ENCODE measurements around the gene TUBB4A. TPM values are rescaled to one million over a fixed set of nuclear protein-coding genes. Genes with fewer than 3 reads are reported as not detected.
A peak's percentile ranks its signal among the peaks of the same experiment; 100 is the strongest.

Gene TUBB4A
- polyA plus RNA-seq, 1 donor, result 7.3 TPM

GRCh38 chr19:6467384-6467783 lies 34.7 kb downstream of the TUBB4A start:
- H3K36me3 ChIP-seq (ENCODE audit: control insufficient read depth, insufficient read depth, low read length), result peaks cover 18% of the 10 kb centered on the region
- H3K27me3 ChIP-seq (ENCODE audit: control insufficient read depth, insufficient read depth, low read length), result peaks cover 11% of the 10 kb centered on the region
- no CpG with 5 or more reads among the region's 8 CpGs for WGBS (ENCODE audit: insufficient coverage, low lambda C conversion rate)
- H3K4me1 ChIP-seq (ENCODE audit: control insufficient read depth, insufficient read depth, low read length), result peaks cover 8% of the 10 kb centered on the region
- H3K4me3 ChIP-seq (ENCODE audit: low read length), result no peak overlapping the region
- no peak for DNase-seq
- no peak overlapping the region for H3K27ac ChIP-seq (ENCODE audit: low read length)
- H3K9me3 ChIP-seq (ENCODE audit: control insufficient read depth, low read depth, low read length), result no peaks in the 10 kb centered on the region

GRCh38 chr19:6466526-6467248 lies 35.4 kb downstream of the TUBB4A start:
- no CpG with 5 or more reads among the region's 21 CpGs for WGBS (ENCODE audit: insufficient coverage, low lambda C conversion rate)
- no peak for DNase-seq
- Histone ChIP-seq H3K4me3 (ENCODE audit: low read length) (no peak overlapping the region), H3K27ac (ENCODE audit: low read length) (no peak overlapping the region), H3K4me1 (ENCODE audit: control insufficient read depth, insufficient read depth, low read length) (peaks cover 8% of the 10 kb centered on the region), H3K9me3 (ENCODE audit: control insufficient read depth, low read depth, low read length) (no peaks in the 10 kb centered on the region), H3K27me3 (ENCODE audit: control insufficient read depth, insufficient read depth, low read length) (peaks cover 11% of the 10 kb centered on the region), H3K36me3 (ENCODE audit: control insufficient read depth, insufficient read depth, low read length) (peaks cover 18% of the 10 kb centered on the region)

DNA sequence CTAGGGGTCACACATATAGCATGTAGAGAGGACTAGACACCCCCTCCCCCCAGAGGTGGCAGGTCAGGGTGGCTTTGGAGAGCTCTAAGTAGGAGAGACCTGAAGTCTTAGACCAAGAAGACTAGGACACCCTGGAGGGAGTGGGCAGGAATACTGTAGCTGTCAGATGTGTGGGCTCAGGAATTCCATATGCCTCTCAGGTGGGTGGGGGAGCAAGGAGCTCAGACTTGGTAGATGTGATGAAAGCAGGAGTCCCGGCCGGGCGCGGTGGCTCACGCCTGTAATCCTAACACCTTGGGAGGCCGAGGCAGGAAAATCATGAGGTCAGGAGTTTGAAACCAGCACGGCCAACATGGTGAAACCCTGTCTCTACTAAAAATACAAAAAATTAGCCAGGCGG lies 36.4 kb downstream of the TUBB4A start:
- Histone ChIP-seq H3K4me3 (ENCODE audit: low read length) (no peak overlapping the region), H3K36me3 (ENCODE audit: control insufficient read depth, insufficient read depth, low read length) (peaks cover 18% of the 10 kb centered on the region), H3K27ac (ENCODE audit: low read length) (no peak overlapping the region), H3K4me1 (ENCODE audit: control insufficient read depth, insufficient read depth, low read length) (peaks cover 8% of the 10 kb centered on the region), H3K9me3 (ENCODE audit: control insufficient read depth, low read depth, low read length) (no peaks in the 10 kb centered on the region), H3K27me3 (ENCODE audit: control insufficient read depth, insufficient read depth, low read length) (peaks cover 11% of the 10 kb centered on the region)
- no peak for DNase-seq
- 100% methylated on average over 1 of the region's 8 CpGs for WGBS (ENCODE audit: insufficient coverage, low lambda C conversion rate)

- WGBS (ENCODE audit: insufficient coverage, low lambda C conversion rate), result no CpG with 5 or more reads among the region's 9 CpGs
- Histone ChIP-seq H3K36me3 (ENCODE audit: control insufficient read depth, insufficient read depth, low read length) (peaks cover 18% of the 10 kb centered on the region), H3K4me3 (ENCODE audit: low read length) (peak overlapping the region; percentile 80), H3K27ac (ENCODE audit: low read length) (peak overlapping the region; percentile 84), H3K9me3 (ENCODE audit: control insufficient read depth, low read depth, low read length) (no peaks in the 10 kb centered on the region), H3K27me3 (ENCODE audit: control insufficient read depth, insufficient read depth, low read length) (peaks cover 11% of the 10 kb centered on the region), H3K4me1 (ENCODE audit: control insufficient read depth, insufficient read depth, low read length) (peaks cover 8% of the 10 kb centered on the region)
- DNase-seq, result peak in 1 of 2 donors; percentile 25
These were observed 37.1 kb downstream of the TUBB4A start for GRCh38 chr19:6465006-6465405.

DNA sequence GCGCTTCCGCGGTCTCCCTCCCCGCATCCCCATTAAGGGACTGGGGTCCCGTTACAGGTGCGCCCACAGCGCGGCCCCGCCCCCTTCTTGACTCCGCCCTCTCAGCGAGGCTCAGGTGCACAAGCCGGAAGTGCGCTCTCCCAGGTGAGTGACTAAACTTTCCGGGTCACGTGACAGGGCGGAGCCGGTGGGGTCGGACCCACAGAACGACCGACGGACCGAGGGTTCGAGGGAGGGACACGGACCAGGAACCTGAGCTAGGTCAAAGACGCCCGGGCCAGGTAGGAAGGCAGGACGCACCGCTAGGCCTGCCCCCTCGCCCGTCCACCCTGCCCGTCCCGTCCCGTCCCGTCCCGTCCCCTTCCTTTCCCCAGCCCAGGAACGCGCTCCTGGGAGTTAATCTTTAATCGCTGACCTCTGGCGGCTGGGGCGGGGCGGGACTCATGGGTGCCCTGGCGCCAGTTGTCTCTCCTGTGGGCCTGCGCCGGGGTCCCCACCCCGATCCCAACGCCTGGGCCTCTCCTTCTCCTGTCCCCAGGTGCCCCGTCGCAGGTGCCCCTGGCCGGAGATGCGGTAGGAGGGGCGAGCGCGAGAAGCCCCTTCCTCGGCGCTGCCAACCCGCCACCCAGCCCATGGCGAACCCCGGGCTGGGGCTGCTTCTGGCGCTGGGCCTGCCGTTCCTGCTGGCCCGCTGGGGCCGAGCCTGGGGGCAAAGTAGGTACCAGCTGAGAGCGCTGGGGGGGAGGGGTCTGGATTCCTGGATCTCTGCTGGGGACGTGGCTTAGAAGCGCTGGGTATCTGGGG lies 37.8 kb downstream of the TUBB4A start, which contains the start of gene CRB3:
Gene CRB3, plus strand, starts transcription at position 202 of the 804 bp plus-strand sequence. Its CDS starts 431 bp downstream, at position 633.
- peaks cover 11% of the 10 kb centered on the region for H3K27me3 ChIP-seq (ENCODE audit: control insufficient read depth, insufficient read depth, low read length)
- peaks cover 18% of the 10 kb centered on the region for H3K36me3 ChIP-seq (ENCODE audit: control insufficient read depth, insufficient read depth, low read length)
- peaks cover 8% of the 10 kb centered on the region for H3K4me1 ChIP-seq (ENCODE audit: control insufficient read depth, insufficient read depth, low read length)
- no CpG with 5 or more reads among the region's 65 CpGs for WGBS (ENCODE audit: insufficient coverage, low lambda C conversion rate)
- DNase-seq, result peak; percentile 94 to 97
- peak within 1 kb of the TSS; percentile 80 for H3K4me3 ChIP-seq (ENCODE audit: low read length)
- no peaks in the 10 kb centered on the region for H3K9me3 ChIP-seq (ENCODE audit: control insufficient read depth, low read depth, low read length)
- peak within 1 kb of the TSS; percentile 84 for H3K27ac ChIP-seq (ENCODE audit: low read length)

- H3K27ac ChIP-seq (ENCODE audit: low read length), result peak overlapping the region; percentile 99
- H3K36me3 ChIP-seq (ENCODE audit: control insufficient read depth, insufficient read depth, low read length), result peaks cover 9% of the 10 kb centered on the region
- H3K4me3 ChIP-seq (ENCODE audit: low read length), result peak overlapping the region; percentile 73
- peak; percentile 97 to 99 for DNase-seq
- H3K9me3 ChIP-seq (ENCODE audit: control insufficient read depth, low read depth, low read length), result no peaks in the 10 kb centered on the region
- H3K4me1 ChIP-seq (ENCODE audit: control insufficient read depth, insufficient read depth, low read length), result peaks cover 9% of the 10 kb centered on the region
- no CpG with 5 or more reads among the region's 57 CpGs for WGBS (ENCODE audit: insufficient coverage, low lambda C conversion rate)
- peaks cover 11% of the 10 kb centered on the region for H3K27me3 ChIP-seq (ENCODE audit: control insufficient read depth, insufficient read depth, low read length)
These were observed 41.8 kb downstream of the TUBB4A start for GRCh38 chr19:6460099-6460884.

DNA sequence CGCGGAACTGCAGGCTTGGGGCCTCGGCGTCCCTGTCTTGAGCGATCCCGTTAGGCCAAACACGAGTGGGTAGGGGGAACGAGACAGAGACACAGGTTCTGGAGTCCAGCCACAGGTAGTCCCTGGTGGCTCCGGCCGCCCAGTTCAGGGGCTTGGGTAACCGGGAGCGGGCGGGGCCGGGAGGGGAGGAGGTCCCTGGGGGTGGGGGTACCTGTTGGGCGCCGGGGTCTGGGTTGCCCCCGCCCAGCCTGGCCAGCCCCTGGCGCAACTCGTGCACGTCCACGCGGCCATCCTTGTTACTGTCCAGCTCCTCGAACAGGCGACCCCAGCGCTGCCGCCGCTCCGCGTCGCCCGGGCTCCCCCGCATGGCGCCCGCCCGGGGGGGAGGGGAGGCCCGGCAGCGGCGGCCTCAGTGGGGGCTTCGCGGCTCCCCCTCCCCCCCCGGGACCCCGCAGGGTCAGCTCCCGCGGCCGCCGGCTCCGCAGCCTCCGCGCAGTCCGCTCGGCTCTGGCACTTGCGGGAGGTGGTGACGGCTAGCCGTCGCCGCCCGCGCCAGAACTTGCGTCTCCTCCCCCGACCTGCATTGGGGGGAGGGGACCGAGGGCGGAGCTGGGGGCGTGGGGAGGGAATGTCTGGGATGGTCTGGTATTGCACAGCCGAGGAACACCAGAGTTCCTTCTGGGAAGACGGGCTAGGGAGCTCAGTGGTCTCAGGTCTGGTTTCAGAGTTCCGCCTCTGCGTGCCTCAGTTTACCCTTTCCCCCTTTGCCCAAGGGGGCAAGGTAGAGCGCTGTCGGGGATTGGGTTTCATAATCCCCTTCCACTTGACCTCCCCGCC lies 42.6 kb downstream of the TUBB4A start, which contains the start of gene SLC25A23:
Gene SLC25A23, minus strand, starts transcription at position 531 of the 837 bp plus-strand sequence. Its CDS starts 164 bp downstream, at position 367.
- WGBS (ENCODE audit: insufficient coverage, low lambda C conversion rate), result no CpG with 5 or more reads among the region's 70 CpGs
- peaks cover 13% of the 10 kb centered on the region for H3K36me3 ChIP-seq (ENCODE audit: control insufficient read depth, insufficient read depth, low read length)
- H3K27ac ChIP-seq (ENCODE audit: low read length), result peak within 1 kb of the TSS; percentile 99
- peak within 1 kb of the TSS; percentile 73 for H3K4me3 ChIP-seq (ENCODE audit: low read length)
- DNase-seq, result peak; percentile 13 to 60
- H3K27me3 ChIP-seq (ENCODE audit: control insufficient read depth, insufficient read depth, low read length), result peaks cover 7% of the 10 kb centered on the region
- peaks cover under 1% of the 10 kb centered on the region for H3K9me3 ChIP-seq (ENCODE audit: control insufficient read depth, low read depth, low read length)
- H3K4me1 ChIP-seq (ENCODE audit: control insufficient read depth, insufficient read depth, low read length), result peaks cover 6% of the 10 kb centered on the region

DNA sequence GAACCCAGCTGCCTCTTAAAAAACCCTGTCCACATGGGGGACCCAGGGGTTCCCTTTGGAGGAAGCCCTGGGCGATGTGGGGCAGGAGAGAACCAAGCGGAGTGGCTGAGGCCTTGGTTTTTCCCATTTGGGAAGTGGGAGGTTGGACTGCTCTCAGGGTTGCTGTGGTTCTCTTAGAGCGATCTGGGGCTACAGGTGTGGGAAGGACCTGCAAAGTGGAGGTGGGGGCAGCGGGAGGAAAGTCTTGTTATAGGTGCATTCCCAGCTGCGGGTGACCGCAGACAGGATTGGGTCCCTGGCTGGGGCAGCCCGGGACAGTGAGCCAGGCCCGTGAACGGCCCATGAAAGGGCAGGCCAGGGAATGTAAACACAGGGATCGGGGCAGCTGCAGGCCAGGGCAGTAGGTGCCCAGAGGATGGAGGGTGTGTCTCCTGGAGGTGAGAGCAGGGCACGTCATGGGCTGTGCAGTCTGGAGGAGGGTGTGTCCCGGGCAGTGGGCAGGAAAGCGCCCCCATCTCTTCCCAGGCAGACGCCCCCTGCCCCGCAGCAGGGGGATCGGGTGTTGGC lies 43.3 kb downstream of the TUBB4A start:
- WGBS (ENCODE audit: insufficient coverage, low lambda C conversion rate), result no CpG with 5 or more reads among the region's 16 CpGs
- Histone ChIP-seq H3K9me3 (ENCODE audit: control insufficient read depth, low read depth, low read length) (peaks cover 8% of the 10 kb centered on the region), H3K36me3 (ENCODE audit: control insufficient read depth, insufficient read depth, low read length) (peaks cover 20% of the 10 kb centered on the region), H3K27ac (ENCODE audit: low read length) (no peak overlapping the region), H3K27me3 (ENCODE audit: control insufficient read depth, insufficient read depth, low read length) (no peaks in the 10 kb centered on the region), H3K4me3 (ENCODE audit: low read length) (peak overlapping the region; percentile 73), H3K4me1 (ENCODE audit: control insufficient read depth, insufficient read depth, low read length) (peaks cover 6% of the 10 kb centered on the region)
- DNase-seq, result peak; percentile 16 to 18

GRCh38 chr19:6457958-6458694 lies 44.0 kb downstream of the TUBB4A start:
- H3K4me1 ChIP-seq (ENCODE audit: control insufficient read depth, insufficient read depth, low read length), result peaks cover 6% of the 10 kb centered on the region
- H3K27ac ChIP-seq (ENCODE audit: low read length), result no peak overlapping the region
- WGBS (ENCODE audit: insufficient coverage, low lambda C conversion rate), result no CpG with 5 or more reads among the region's 17 CpGs
- H3K27me3 ChIP-seq (ENCODE audit: control insufficient read depth, insufficient read depth, low read length), result no peaks in the 10 kb centered on the region
- peaks cover 21% of the 10 kb centered on the region for H3K36me3 ChIP-seq (ENCODE audit: control insufficient read depth, insufficient read depth, low read length)
- peaks cover 9% of the 10 kb centered on the region for H3K9me3 ChIP-seq (ENCODE audit: control insufficient read depth, low read depth, low read length)
- no peak overlapping the region for H3K4me3 ChIP-seq (ENCODE audit: low read length)
- DNase-seq, result no peak

All from large intestine (tissue), 3 donors.